Activated CD4-positive, alpha-beta memory T cell treated with anti-CD3 and anti-CD28 coated beads, Interleukin-2, amount 10 ng/mL, durations not matched to agents 7 days and 5 days (primary cell): ENCODE results near the gene CTNNA1. TPM values are rescaled to one million over a fixed set of nuclear protein-coding genes. Genes with fewer than 3 reads are reported as not detected.
"Not testable (repeated sequence)": the region's sequence is repeated elsewhere in the genome, so short reads cannot be mapped to it uniquely, and the experiment has no call there.

Source experiments
- CTCF ChIA-PET: fragments of 350-600 bp; sonication (Branson Sonifier 250); formaldehyde crosslinking; loops from one replicate; lab custom pipeline; 2021; ENCODE audit warnings: antibody characterized with exemption, inconsistent platforms; lab: Charles Lee
- POLR2A ChIA-PET: fragments of 350-600 bp; sonication (Branson Sonifier 250); formaldehyde crosslinking; loops from one replicate; lab custom pipeline; 2021; ENCODE audit warnings: antibody characterized with exemption; lab: Charles Lee
- DNase-seq: peaks from one replicate; pipeline ENCODE4 v3.0.0-alpha.2; 2020
- H3K27ac Mint-ChIP-seq: one replicate; pipeline ENCODE4 v1.8.0; 2021; ENCODE audit warnings: mild to moderate bottlenecking, mixed read lengths
- H3K27me3 Mint-ChIP-seq: one replicate; pipeline ENCODE4 v1.8.0; 2021; ENCODE audit warnings: mixed read lengths
- H3K36me3 Mint-ChIP-seq: one replicate; pipeline ENCODE4 v1.8.0; 2021; ENCODE audit warnings: low read depth, mixed read lengths
- H3K4me1 Mint-ChIP-seq: one replicate; pipeline ENCODE4 v1.8.0; 2021; ENCODE audit warnings: mixed read lengths
- H3K4me3 Mint-ChIP-seq: one replicate; pipeline ENCODE4 v1.8.0; 2021; ENCODE audit warnings: mild to moderate bottlenecking, mixed read lengths
- H3K9me3 Mint-ChIP-seq: one replicate; pipeline ENCODE4 v1.8.0; 2021; ENCODE audit warnings: mixed read lengths
- total RNA-seq, 2 experiments: library from RNA; stranded (reverse); gene quantifications; one replicate each; pipeline ENCODE4 v1.2.3, GENCODE V29; 2021

CTNNA1 gene
- total RNA-seq, 2 experiments from 2014 or later: 79.8 to 90.5 TPM

DNA sequence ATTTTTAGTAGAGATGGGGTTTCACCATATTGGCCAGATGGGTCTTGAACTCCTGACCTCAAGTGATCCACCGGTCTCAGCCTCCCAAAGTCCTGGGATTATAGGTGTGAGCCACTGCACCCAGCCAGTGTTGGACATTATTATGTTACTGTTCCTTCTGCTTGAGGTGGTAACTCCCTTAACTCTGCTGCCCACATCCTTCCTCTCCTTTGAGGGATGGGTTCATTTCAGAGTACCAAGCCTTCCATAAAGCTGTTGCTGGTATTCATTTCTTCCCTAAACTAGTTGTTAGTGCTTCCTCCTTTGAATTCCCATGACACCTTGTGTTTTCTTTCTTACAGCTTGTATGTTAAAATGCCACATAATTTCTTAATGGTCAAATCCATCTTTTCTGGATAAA is 54.0 kb downstream of the CTNNA1 start:
- ChIA-PET POLR2A (no interaction called here), CTCF (interaction anchor here (2.8 kb wide), 1 partner anchor 17 kb away, joined by 12 read pairs; no protein-coding TSS in a partner anchor)
- Mint-ChIP-seq H3K9me3 (no peaks in the 10 kb centered on the region), H3K27ac (no peak overlapping the region), H3K4me1 (peaks cover 9% of the 10 kb centered on the region), H3K27me3 (no peaks in the 10 kb centered on the region), H3K36me3 (peaks cover 20% of the 10 kb centered on the region), H3K4me3 (no peak overlapping the region)
- no peak for DNase-seq

DNA sequence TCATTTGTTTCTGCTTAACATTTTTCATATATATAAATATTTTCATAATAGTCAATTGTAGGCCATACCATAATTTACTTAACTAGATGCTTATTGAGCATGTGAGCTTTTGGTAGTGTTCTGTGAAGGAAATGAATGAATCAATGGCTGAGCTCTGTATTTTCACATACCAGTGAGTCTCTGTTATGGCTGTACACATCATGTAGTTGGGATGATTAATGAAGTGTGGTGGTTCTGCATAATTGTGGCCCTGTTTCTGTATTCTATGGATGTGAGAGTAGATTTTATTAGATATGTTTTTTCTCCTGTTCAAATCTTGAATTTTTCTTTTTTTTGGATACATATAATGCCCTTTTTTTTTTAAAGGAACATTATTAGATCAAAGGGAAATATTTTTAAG is 56.2 kb downstream of the CTNNA1 start:
- Mint-ChIP-seq H3K9me3 (no peaks in the 10 kb centered on the region), H3K36me3 (peaks cover 25% of the 10 kb centered on the region), H3K4me3 (no peak overlapping the region), H3K27me3 (no peaks in the 10 kb centered on the region), H3K4me1 (peaks cover 9% of the 10 kb centered on the region), H3K27ac (no peak overlapping the region)
- DNase-seq: no peak
- POLR2A ChIA-PET: no interaction called here
- CTCF ChIA-PET: interaction anchor here (1.5 kb wide), 2 partner anchors 13 to 20 kb away, joined by 5 to 6 read pairs; no protein-coding TSS in a partner anchor

DNA sequence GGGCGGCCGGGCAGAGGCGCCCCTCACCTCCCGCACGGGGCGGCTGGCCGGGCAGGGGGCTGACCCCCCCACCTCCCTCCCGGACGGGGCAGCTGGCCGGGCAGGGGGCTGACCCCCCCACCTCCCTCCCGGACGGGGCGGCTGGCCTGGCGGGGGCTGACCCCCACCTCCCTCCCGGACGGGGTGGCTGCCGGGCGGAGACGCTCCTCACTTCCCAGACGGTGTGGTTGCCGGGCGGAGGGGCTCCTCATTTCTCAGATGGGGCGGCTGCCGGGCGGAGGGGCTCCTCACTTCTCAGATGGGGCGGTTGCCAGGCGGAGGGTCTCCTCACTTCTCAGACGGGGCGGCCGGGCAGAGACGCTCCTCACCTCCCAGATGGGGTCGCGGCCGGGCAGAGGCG is 57.6 kb downstream of the CTNNA1 start:
- CTCF ChIA-PET, H3K27ac Mint-ChIP-seq, POLR2A ChIA-PET, H3K27me3 Mint-ChIP-seq, H3K4me3 Mint-ChIP-seq, H3K4me1 Mint-ChIP-seq, H3K9me3 Mint-ChIP-seq, DNase-seq: not testable (repeated sequence)
- H3K36me3 Mint-ChIP-seq: peaks cover 20% of the 10 kb centered on the region

DNA sequence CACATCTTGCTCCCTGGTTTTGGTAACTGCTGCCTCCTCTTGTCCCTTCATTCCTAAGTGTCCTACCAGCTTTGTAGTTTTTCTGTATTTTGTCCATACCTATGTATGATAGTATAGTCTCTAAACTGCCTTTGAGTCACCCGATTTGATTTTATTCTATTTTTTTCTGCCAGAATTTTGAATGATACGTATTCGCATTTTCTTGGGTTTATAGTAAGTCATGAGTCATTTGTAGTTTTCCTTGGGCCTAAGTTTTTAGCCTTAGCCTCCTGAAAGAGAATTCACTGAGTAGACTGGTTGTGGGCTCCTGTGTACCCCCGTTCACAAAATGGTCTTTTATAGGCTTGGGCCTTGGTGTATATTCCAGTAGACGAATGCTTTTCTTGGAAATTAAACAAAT is 62.3 kb downstream of the CTNNA1 start:
- DNase-seq: no peak
- Mint-ChIP-seq H3K27ac (no peak overlapping the region), H3K9me3 (no peaks in the 10 kb centered on the region), H3K4me3 (no peak overlapping the region), H3K36me3 (peaks cover 20% of the 10 kb centered on the region), H3K27me3 (no peaks in the 10 kb centered on the region), H3K4me1 (no peaks in the 10 kb centered on the region)
- POLR2A ChIA-PET: no interaction called here
- CTCF ChIA-PET: interaction anchor here (1.5 kb wide), 1 partner anchor 9 kb away, joined by 4 read pairs; no protein-coding TSS in a partner anchor

DNA sequence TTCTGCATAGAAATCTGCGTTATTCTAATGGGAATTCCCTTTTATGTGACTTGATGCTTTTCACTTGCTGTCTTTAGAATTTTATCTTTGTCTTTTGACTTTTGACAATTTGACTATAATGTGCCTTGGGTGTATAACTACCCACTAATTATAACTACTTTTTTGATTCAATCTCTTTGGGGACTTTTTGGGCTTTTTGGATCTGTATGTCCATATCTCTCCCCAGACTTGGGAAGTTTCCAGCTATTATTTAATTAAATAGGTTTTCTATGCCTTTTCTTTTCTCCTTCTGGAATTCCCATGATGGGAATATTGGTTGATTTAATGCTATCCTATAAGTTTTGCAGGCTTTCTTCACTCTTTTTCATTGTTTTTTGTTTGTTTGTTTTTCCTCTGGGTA is 64.0 kb downstream of the CTNNA1 start:
- H3K27me3 Mint-ChIP-seq: no peaks in the 10 kb centered on the region
- no peak for DNase-seq
- POLR2A ChIA-PET: no interaction called here
- no peak overlapping the region for H3K27ac Mint-ChIP-seq
- H3K9me3 Mint-ChIP-seq: no peaks in the 10 kb centered on the region
- CTCF ChIA-PET: interaction anchor here (1.8 kb wide), 1 partner anchor 27 kb away, joined by 4 read pairs; no protein-coding TSS in a partner anchor
- no peak overlapping the region for H3K4me3 Mint-ChIP-seq
- no peaks in the 10 kb centered on the region for H3K4me1 Mint-ChIP-seq
- H3K36me3 Mint-ChIP-seq: peaks cover 16% of the 10 kb centered on the region

DNA sequence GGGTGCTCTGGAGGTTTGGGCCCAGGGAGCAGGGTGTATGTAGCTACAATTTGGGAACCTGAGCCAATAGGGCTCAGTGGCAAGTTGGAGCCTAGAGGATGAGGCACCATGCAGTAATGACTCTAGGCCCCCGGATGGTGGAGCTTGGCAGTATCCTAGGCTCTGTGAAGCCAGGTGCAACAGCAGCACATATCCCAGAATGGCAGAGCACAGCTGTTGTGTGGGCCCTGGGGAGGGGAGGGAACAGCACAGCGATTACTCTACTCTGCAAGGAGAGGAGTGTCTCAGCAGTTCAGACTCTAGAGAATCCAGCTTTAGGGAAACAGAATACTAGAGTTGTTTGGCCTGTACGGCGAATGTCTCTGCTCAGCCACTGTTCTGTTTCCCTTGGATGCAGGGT is 65.9 kb downstream of the CTNNA1 start:
- no peak overlapping the region for H3K4me3 Mint-ChIP-seq
- H3K27me3 Mint-ChIP-seq: no peaks in the 10 kb centered on the region
- no peaks in the 10 kb centered on the region for H3K4me1 Mint-ChIP-seq
- peaks cover 7% of the 10 kb centered on the region for H3K36me3 Mint-ChIP-seq
- POLR2A ChIA-PET: no interaction called here
- CTCF ChIA-PET: no interaction called here
- H3K9me3 Mint-ChIP-seq: no peaks in the 10 kb centered on the region
- DNase-seq: no peak
- H3K27ac Mint-ChIP-seq: no peak overlapping the region

DNA sequence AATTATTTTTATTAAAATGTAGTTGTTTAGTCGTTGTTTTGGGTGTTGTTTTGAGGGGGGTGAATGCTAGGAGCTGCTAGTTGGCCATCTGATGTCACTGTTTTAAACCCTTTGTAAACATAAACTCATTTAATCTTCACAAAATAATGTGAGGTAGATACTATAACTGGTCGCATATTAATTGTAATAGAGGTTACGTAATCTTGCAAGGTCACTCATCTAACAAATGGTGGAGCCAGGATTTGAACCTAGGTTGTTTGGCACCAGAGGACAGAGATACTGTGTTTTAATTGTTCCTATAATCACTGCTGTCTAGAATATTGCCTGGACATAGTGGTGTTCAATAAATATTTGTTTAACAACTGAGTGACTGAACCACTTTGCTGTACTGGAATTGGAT is 67.5 kb downstream of the CTNNA1 start:
- H3K36me3 Mint-ChIP-seq: peaks cover 10% of the 10 kb centered on the region
- CTCF ChIA-PET: no interaction called here
- no peaks in the 10 kb centered on the region for H3K27me3 Mint-ChIP-seq
- DNase-seq: no peak
- H3K4me1 Mint-ChIP-seq: peaks cover 4% of the 10 kb centered on the region
- H3K4me3 Mint-ChIP-seq: no peak overlapping the region
- POLR2A ChIA-PET: no interaction called here
- H3K27ac Mint-ChIP-seq: no peak overlapping the region
- no peaks in the 10 kb centered on the region for H3K9me3 Mint-ChIP-seq

DNA sequence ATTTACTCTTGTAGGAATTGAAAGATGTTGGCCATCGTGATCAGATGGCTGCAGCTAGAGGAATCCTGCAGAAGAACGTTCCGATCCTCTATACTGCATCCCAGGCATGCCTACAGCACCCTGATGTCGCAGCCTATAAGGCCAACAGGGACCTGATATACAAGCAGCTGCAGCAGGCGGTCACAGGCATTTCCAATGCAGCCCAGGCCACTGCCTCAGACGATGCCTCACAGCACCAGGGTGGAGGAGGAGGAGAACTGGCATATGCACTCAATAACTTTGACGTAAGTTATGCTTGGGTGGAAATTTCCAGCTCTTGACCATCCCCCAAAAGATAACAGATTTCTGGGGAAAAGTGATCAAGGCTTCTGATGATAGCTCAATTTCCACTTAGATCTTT is 71.3 kb downstream of the CTNNA1 start:
- peaks cover 4% of the 10 kb centered on the region for H3K4me1 Mint-ChIP-seq
- no peak overlapping the region for H3K4me3 Mint-ChIP-seq
- ChIA-PET POLR2A (no interaction called here), CTCF (interaction anchor here (1.0 to 2.5 kb wide), 6 partner anchors 9 to 340 kb away, joined by 3 to 11 read pairs (median 4); no protein-coding TSS in a partner anchor)
- no peaks in the 10 kb centered on the region for H3K27me3 Mint-ChIP-seq
- peaks cover 6% of the 10 kb centered on the region for H3K36me3 Mint-ChIP-seq
- no peaks in the 10 kb centered on the region for H3K9me3 Mint-ChIP-seq
- no peak for DNase-seq
- H3K27ac Mint-ChIP-seq: no peak overlapping the region

DNA sequence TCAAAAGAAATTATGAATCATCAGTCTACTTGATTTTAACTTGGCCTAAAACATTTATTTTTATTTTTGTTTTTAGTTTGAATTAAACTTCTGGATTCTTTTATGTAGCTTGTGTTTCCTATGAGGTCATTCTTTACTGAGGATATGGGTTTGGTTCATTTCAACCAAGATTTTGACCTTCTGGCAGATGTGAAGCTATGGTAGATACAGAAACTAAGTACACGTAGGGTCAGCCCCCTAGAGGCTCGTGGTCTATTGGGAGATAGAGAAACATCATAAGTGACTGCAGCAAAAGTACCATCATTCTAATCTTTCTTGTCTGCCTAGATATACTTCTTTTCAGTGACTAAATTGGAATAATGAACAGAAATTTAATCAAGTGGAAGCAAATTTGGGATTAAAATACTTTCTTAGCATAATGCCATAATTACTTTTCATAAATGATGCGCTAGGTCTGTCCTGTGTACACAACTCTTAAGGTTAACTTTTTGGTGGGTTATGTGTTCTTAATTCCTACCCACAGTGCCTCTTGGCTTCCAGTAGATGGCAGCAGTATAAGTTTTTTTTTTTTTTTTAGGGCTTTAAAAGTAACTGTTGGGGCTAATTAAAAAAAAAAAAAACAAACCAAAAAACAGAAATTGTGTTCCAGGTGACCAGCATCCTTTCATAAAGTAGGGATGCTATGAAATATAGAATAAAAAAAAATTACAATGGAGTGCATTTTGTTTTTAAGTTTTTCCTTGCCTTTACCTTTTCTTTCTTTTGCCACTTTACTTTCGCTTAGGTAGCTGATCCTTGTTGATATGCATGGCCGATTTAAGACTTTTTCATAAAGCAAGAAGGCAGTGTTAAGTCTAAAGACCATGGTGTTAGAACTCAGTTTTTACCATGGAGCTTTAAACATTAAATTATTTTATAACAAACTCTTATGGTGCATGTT is 72.0 kb downstream of the CTNNA1 start:
- Mint-ChIP-seq H3K27me3 (no peaks in the 10 kb centered on the region), H3K27ac (no peak overlapping the region), H3K9me3 (no peaks in the 10 kb centered on the region), H3K4me3 (no peak overlapping the region), H3K4me1 (peaks cover 4% of the 10 kb centered on the region), H3K36me3 (peaks cover 7% of the 10 kb centered on the region)
- no peak for DNase-seq
- CTCF ChIA-PET: interaction anchor here (0.7 to 2.5 kb wide), 16 partner anchors 8 to 543 kb away, joined by 3 to 11 read pairs (median 4); partner anchors contain the start of gene SIL1
- POLR2A ChIA-PET: no interaction called here

DNA sequence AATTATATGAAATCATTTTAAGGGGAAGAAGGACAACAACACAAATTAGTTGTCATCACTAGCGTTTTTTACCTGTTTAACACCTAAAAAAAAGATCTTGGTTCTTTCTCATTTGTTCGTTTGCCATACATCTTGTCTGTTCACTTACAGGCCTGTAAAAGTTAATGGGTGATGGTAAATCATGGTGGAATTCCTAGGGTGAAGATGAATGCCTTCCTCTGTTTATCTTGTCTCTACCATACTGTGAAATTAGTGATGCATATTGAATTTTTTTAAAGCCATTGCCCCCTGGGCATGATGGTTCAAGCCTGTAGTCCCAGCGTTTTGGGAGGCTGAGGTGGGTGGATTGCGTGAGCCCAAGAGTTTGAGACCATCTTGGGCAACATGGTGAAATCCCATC is 75.3 kb downstream of the CTNNA1 start:
- ChIA-PET CTCF (interaction anchor here (0.8 kb wide), 1 partner anchor 237 kb away, joined by 3 read pairs; no protein-coding TSS in a partner anchor), POLR2A (no interaction called here)
- DNase-seq: no peak
- Mint-ChIP-seq H3K27me3 (no peaks in the 10 kb centered on the region), H3K4me3 (no peak overlapping the region), H3K4me1 (peaks cover 10% of the 10 kb centered on the region), H3K36me3 (peaks cover 7% of the 10 kb centered on the region), H3K27ac (no peak overlapping the region), H3K9me3 (no peaks in the 10 kb centered on the region)

DNA sequence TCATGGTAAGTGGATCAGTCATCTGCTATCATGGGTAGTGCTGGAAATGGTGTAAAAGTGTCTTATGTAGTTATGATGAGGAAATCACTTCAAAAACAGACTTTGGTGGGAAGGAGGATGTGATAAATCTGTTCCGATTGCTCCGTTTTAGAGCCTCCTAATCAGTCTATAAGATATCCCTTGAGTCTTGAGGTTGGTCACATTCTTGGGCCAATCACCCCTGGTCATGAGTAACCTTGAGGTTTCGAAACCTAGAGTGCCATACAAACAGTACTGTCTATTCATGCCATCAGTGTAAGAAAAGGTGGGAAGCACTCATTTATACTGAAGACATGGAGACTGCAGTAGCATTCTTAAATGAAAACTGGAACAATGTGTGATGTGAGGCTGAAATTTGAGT is 76.1 kb downstream of the CTNNA1 start:
- Mint-ChIP-seq H3K4me1 (peaks cover 10% of the 10 kb centered on the region), H3K9me3 (no peaks in the 10 kb centered on the region), H3K27me3 (no peaks in the 10 kb centered on the region), H3K4me3 (no peak overlapping the region), H3K36me3 (peaks cover 7% of the 10 kb centered on the region), H3K27ac (no peak overlapping the region)
- ChIA-PET POLR2A (no interaction called here), CTCF (interaction anchor here (0.8 kb wide), 1 partner anchor 236 kb away, joined by 3 read pairs; no protein-coding TSS in a partner anchor)
- no peak for DNase-seq

DNA sequence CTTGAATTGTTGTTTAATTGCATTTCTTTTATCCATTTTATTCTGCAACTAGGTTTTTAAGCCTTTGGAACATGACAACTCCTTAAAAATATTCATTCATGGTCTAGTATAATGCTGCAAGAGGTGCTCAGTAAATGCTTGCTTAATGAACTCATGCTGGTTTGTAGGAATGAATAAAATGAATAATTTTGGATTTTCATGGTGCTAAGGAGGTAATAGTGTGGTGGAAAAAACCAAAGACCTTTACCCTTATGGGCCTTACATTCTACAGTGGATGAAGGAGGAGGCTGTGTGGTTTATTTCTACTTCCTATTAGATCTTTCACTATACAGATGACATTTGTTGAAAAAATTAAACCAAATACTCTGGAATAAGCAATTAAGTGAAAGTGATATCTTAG is 78.5 kb downstream of the CTNNA1 start:
- Mint-ChIP-seq H3K27ac (no peak overlapping the region), H3K36me3 (peaks cover 7% of the 10 kb centered on the region), H3K4me1 (peaks cover 6% of the 10 kb centered on the region), H3K4me3 (no peak overlapping the region), H3K27me3 (no peaks in the 10 kb centered on the region), H3K9me3 (no peaks in the 10 kb centered on the region)
- CTCF ChIA-PET: no interaction called here
- DNase-seq: no peak
- POLR2A ChIA-PET: no interaction called here

DNA sequence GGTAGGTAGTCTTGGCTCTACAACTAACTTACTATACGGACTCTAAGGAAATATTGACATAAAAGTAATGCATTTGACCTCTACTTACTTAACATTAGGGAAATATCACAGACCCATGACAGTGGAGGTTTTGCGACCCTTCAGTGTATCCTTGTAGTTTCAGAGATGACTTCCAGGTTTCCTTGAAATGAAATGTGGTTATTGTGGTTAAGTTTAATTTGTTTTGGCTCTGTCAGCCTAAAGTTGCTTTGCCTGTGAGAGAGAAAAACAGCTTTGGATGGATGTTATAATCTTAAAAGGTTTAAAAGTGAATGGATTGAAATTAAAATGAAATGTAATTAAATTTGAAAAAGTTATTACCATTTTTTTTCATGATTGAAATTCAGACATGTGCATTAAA is 79.0 kb downstream of the CTNNA1 start:
- Mint-ChIP-seq H3K27ac (no peak overlapping the region), H3K4me3 (no peak overlapping the region), H3K9me3 (no peaks in the 10 kb centered on the region), H3K36me3 (peaks cover 7% of the 10 kb centered on the region), H3K27me3 (no peaks in the 10 kb centered on the region), H3K4me1 (peaks cover 6% of the 10 kb centered on the region)
- DNase-seq: no peak
- POLR2A ChIA-PET: no interaction called here
- CTCF ChIA-PET: interaction anchor here (2.3 kb wide), 1 partner anchor 8 kb away, joined by 5 read pairs; no protein-coding TSS in a partner anchor
